GM13976 (cell line): ENCODE results near the gene NCOA5.
"Not testable (repeated sequence)": the region's sequence is repeated elsewhere in the genome, so short reads cannot be mapped to it uniquely, and the experiment has no call there.

ENCODE experiments used
- DNase-seq: peaks from one replicate; pipeline ENCODE4 v3.0.0; 2012; ENCODE audit warnings: low spot score
- CTCF ChIP-seq: IDR thresholded peaks from 2 replicates; pipeline ENCODE4 v1.5.1; 2012; ENCODE audit warnings: borderline replicate concordance, mild to moderate bottlenecking; ENCODE audit not compliant: insufficient read depth; ENCODE audit errors: extremely low read depth, missing control alignments, control extremely low read depth
- in situ Hi-C: fragments of 300-500 bp; cut with MboI; formaldehyde crosslinking; loops from one replicate; pipeline ENCODE4 v1.12.0; 2022; ENCODE audit warnings: low sequenced_read_pairs, mixed read lengths, inconsistent platforms; ENCODE audit not compliant: unreplicated experiment

Gene NCOA5

DNA sequence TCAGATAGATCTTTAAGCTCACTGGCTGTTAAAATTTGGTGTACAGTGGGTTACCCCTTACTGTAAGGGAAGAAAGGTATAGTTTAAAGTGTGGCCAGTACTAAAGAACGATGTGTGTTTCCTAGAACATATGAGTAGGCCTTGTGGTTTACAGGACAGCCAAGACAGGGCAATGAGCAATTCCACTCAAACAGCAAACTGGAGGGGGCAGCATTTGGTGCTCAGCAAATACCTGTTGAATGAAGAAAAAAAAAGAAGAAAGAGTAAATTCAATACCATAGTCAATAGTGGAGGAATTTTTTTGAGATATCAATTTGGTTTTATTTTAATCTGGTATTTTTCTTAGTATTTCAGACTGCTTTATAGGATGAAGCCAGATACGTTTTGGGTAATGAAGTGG, 3.8 kb upstream of the NCOA5 start:
- DNase-seq: no peak
- no peak for TF ChIP-seq CTCF
- in situ Hi-C loops: no loop called here

- in situ Hi-C loops: not testable (repeated sequence)
Measured at GRCh38 chr20:46091622-46092535, 2.1 kb upstream of the NCOA5 start.

DNA sequence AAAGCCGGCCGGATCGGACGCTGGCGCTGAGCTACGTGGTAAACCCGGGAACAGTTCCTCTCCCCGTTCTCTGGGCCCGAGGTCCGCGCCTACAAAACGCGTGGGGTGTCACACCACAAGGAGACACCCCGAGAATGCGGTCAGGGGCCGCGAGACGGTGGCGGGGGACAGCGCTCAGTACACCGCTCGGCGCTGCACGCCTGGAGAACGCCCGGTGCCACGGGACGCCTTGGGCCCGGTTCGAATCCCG, 670 bp downstream of the NCOA5 start:
- in situ Hi-C loops: no loop called here
- TF ChIP-seq CTCF: no peak
- DNase-seq: no peak

More at GRCh38 chr20:46091622-46092535, 2.1 kb upstream of the NCOA5 start:
- not testable (repeated sequence) for DNase-seq

DNA sequence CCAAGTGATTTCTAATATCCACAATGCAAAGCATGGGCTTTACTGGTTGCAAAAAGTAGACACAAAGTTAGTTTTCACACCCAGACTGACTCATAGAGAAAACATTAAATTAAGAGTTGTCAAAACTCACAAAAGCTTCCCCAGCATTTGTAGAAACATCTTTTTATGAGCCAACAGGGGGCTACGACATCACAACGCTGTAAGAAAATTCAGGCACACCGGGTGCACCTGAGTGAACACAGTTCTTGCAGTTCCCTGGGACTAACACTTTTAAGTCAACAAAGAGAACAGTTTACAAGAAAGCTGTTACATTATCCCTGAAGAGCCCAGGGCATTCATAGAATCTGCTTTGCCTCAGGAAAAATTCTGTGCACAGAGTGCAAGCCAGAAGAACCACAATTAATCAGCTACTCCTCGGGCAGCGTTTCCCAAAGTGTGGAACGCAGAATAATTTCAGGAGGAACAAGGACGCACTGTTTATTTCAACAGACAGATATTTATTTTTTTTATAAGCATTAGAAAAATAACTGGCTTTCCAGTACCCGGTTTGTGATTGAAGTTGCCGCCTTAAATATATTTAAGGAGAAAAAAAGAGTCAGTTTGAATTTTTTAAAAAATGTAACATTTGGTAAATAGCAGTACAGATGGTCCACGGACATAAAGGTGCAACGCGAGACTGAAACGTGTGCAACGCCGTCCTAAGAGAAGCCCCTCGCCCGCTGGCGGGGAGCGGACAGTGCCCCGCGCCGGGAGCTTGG, 1.2 kb downstream of the NCOA5 start:
- in situ Hi-C loops: no loop called here
- DNase-seq: no peak
- TF ChIP-seq CTCF: no peak

DNA sequence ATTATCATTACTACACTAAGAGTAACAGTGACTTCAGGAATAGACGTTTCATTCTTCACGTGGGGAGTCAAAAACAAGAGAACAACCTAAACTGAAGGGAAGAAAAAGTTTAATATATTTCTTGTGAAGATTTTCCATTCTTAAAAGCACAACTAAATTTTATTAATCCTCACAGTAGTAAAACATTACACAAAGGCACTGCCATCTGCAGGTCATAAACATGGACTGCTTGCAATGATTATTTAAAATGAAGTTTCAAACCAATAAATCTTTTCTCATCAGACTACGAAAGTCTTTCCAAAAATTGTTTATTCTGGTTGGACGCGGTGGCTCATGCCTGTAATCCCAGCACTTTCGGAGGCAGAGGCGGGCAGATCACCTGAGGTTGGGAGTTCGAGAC, 2.6 kb downstream of the NCOA5 start:
- in situ Hi-C loops: no loop called here
- no peak for TF ChIP-seq CTCF
- DNase-seq: no peak

GRCh38 chr20:46085179-46085851, 4.4 kb downstream of the NCOA5 start:
- in situ Hi-C loops: no loop called here
- no peak for TF ChIP-seq CTCF
- no peak for DNase-seq

- no peak for DNase-seq
- TF ChIP-seq CTCF: no peak
- in situ Hi-C loops: no loop called here
Measured at GRCh38 chr20:46084805-46085178, 5.0 kb downstream of the NCOA5 start.
